Activated naive CD4-positive, alpha-beta T cell treated with anti-CD3 and anti-CD28 coated beads for 36 hours (primary cell): ENCODE results near the gene ALDH3A2. TPM values are rescaled to one million over a fixed set of nuclear protein-coding genes. Genes with fewer than 3 reads are reported as not detected.

ENCODE experiments used
- CTCF ChIA-PET: fragments of 350-600 bp; sonication (Branson Sonifier 250); formaldehyde crosslinking; loops from one replicate; lab custom pipeline; 2021; ENCODE audit warnings: antibody characterized with exemption; lab: Charles Lee
- DNase-seq: peaks from one replicate; pipeline ENCODE4 v3.0.0-alpha.2; 2020
- H3K27ac Mint-ChIP-seq: one replicate; pipeline ENCODE4 v1.8.0; 2021; ENCODE audit warnings: mild to moderate bottlenecking, mixed read lengths
- H3K27me3 Mint-ChIP-seq: one replicate; pipeline ENCODE4 v1.8.0; 2021; ENCODE audit warnings: low read depth, mixed read lengths
- H3K36me3 Mint-ChIP-seq: one replicate; pipeline ENCODE4 v1.8.0; 2021; ENCODE audit warnings: low read depth, mixed read lengths
- H3K4me1 Mint-ChIP-seq: one replicate; pipeline ENCODE4 v1.8.0; 2021; ENCODE audit warnings: low read depth, mixed read lengths
- H3K4me3 Mint-ChIP-seq: one replicate; pipeline ENCODE4 v1.8.0; 2021; ENCODE audit warnings: mild to moderate bottlenecking, moderate library complexity, mixed read lengths
- H3K9me3 Mint-ChIP-seq: one replicate; pipeline ENCODE4 v1.8.0; 2021; ENCODE audit warnings: mixed read lengths
- intact Hi-C: fragments of 100-400 bp; cut with micrococcal nuclease; formaldehyde crosslinking; loops from one replicate; pipeline ENCODE4 v1.15.1; 2023
- total RNA-seq, 2 experiments: library from RNA; stranded (reverse); gene quantifications; one replicate each; pipeline ENCODE4 v1.2.3, GENCODE V29; 2021

ALDH3A2 gene
- total RNA-seq, 2 experiments from 2014 or later: 21.0 to 22.3 TPM

GRCh38 chr17:19713462-19713861 lies 64.9 kb downstream of the ALDH3A2 start:
- Mint-ChIP-seq H3K27ac (no peak overlapping the region), H3K27me3 (no peaks in the 10 kb centered on the region), H3K4me3 (no peak overlapping the region), H3K4me1 (no peaks in the 10 kb centered on the region), H3K9me3 (no peaks in the 10 kb centered on the region), H3K36me3 (no peaks in the 10 kb centered on the region)
- intact Hi-C loops: no loop called here
- DNase-seq: no peak
- CTCF ChIA-PET: no interaction called here

GRCh38 chr17:19713901-19714361 lies 65.4 kb downstream of the ALDH3A2 start:
- CTCF ChIA-PET: interaction anchor here (1.1 kb wide), 1 partner anchor 53 kb away, joined by 3 read pairs; no protein-coding TSS in a partner anchor
- Mint-ChIP-seq H3K27ac (no peak overlapping the region), H3K4me1 (no peaks in the 10 kb centered on the region), H3K9me3 (no peaks in the 10 kb centered on the region), H3K4me3 (no peak overlapping the region), H3K27me3 (no peaks in the 10 kb centered on the region), H3K36me3 (no peaks in the 10 kb centered on the region)
- DNase-seq: no peak
- intact Hi-C loops: no loop called here

- DNase-seq: no peak
- intact Hi-C loops: no loop called here
- Mint-ChIP-seq H3K27ac (no peak overlapping the region), H3K27me3 (no peaks in the 10 kb centered on the region), H3K4me3 (no peak overlapping the region), H3K36me3 (no peaks in the 10 kb centered on the region), H3K9me3 (no peaks in the 10 kb centered on the region), H3K4me1 (no peaks in the 10 kb centered on the region)
- CTCF ChIA-PET: interaction anchor here (0.6 to 1.1 kb wide), 2 partner anchors 52 to 144 kb away, joined by 3 to 4 read pairs; no protein-coding TSS in a partner anchor
These were observed 66.2 kb downstream of the ALDH3A2 start for GRCh38 chr17:19714542-19715411.

GRCh38 chr17:19716108-19717030 lies 67.8 kb downstream of the ALDH3A2 start, which contains the start of gene SLC47A2:
Gene SLC47A2, minus strand, starts transcription at chr17:19716584. Its CDS starts 29 bp downstream, at chr17:19716555.
- no peaks in the 10 kb centered on the region for H3K9me3 Mint-ChIP-seq
- H3K27me3 Mint-ChIP-seq: no peaks in the 10 kb centered on the region
- no peak within 1 kb of the TSS for H3K4me3 Mint-ChIP-seq
- H3K27ac Mint-ChIP-seq: no peak within 1 kb of the TSS
- DNase-seq: no peak
- no peaks in the 10 kb centered on the region for H3K36me3 Mint-ChIP-seq
- intact Hi-C loops: no loop called here
- no peaks in the 10 kb centered on the region for H3K4me1 Mint-ChIP-seq
- CTCF ChIA-PET: no interaction called here

GRCh38 chr17:19717031-19717360 lies 68.4 kb downstream of the ALDH3A2 start:
- CTCF ChIA-PET: no interaction called here
- H3K36me3 Mint-ChIP-seq: no peaks in the 10 kb centered on the region
- H3K27me3 Mint-ChIP-seq: no peaks in the 10 kb centered on the region
- no peaks in the 10 kb centered on the region for H3K9me3 Mint-ChIP-seq
- H3K4me1 Mint-ChIP-seq: no peaks in the 10 kb centered on the region
- H3K27ac Mint-ChIP-seq: no peak overlapping the region
- DNase-seq: no peak
- intact Hi-C loops: no loop called here
- no peak overlapping the region for H3K4me3 Mint-ChIP-seq

- H3K27ac Mint-ChIP-seq: no peak overlapping the region
- no peak for DNase-seq
- H3K4me3 Mint-ChIP-seq: no peak overlapping the region
- CTCF ChIA-PET: interaction anchor here (0.6 kb wide), 1 partner anchor 214 kb away, joined by 3 read pairs; no protein-coding TSS in a partner anchor
- H3K4me1 Mint-ChIP-seq: no peaks in the 10 kb centered on the region
- no peaks in the 10 kb centered on the region for H3K36me3 Mint-ChIP-seq
- intact Hi-C loops: no loop called here
- H3K9me3 Mint-ChIP-seq: no peaks in the 10 kb centered on the region
- no peaks in the 10 kb centered on the region for H3K27me3 Mint-ChIP-seq
These were observed 68.9 kb downstream of the ALDH3A2 start for GRCh38 chr17:19717411-19717908.

- Mint-ChIP-seq H3K4me3 (no peak overlapping the region), H3K27me3 (no peaks in the 10 kb centered on the region), H3K4me1 (no peaks in the 10 kb centered on the region), H3K27ac (no peak overlapping the region), H3K36me3 (no peaks in the 10 kb centered on the region), H3K9me3 (no peaks in the 10 kb centered on the region)
- CTCF ChIA-PET: interaction anchor here (0.6 kb wide), 1 partner anchor 215 kb away, joined by 3 read pairs; no protein-coding TSS in a partner anchor
- intact Hi-C loops: no loop called here
- DNase-seq: no peak
These were observed 69.6 kb downstream of the ALDH3A2 start for GRCh38 chr17:19718041-19718612.

GRCh38 chr17:19718613-19719354 lies 70.2 kb downstream of the ALDH3A2 start:
- Mint-ChIP-seq H3K27ac (no peak overlapping the region), H3K4me1 (no peaks in the 10 kb centered on the region), H3K9me3 (no peaks in the 10 kb centered on the region), H3K27me3 (no peaks in the 10 kb centered on the region), H3K36me3 (no peaks in the 10 kb centered on the region), H3K4me3 (no peak overlapping the region)
- no peak for DNase-seq
- intact Hi-C loops: no loop called here
- CTCF ChIA-PET: interaction anchor here (1.1 to 1.3 kb wide), 2 partner anchors 9 to 25 kb away, joined by 3 to 4 read pairs; no protein-coding TSS in a partner anchor

- H3K4me3 Mint-ChIP-seq: no peak overlapping the region
- H3K27me3 Mint-ChIP-seq: no peaks in the 10 kb centered on the region
- H3K4me1 Mint-ChIP-seq: peaks cover 6% of the 10 kb centered on the region
- CTCF ChIA-PET: interaction anchor here (1.1 to 1.3 kb wide), 2 partner anchors 9 to 24 kb away, joined by 3 to 4 read pairs; no protein-coding TSS in a partner anchor
- no peaks in the 10 kb centered on the region for H3K9me3 Mint-ChIP-seq
- no peaks in the 10 kb centered on the region for H3K36me3 Mint-ChIP-seq
- intact Hi-C loops: loop anchor here (5.0 kb wide), 1 partner anchor 43 kb away; no protein-coding TSS in a partner anchor
- no peak overlapping the region for H3K27ac Mint-ChIP-seq
- DNase-seq: no peak
These were observed 71.0 kb downstream of the ALDH3A2 start for GRCh38 chr17:19719355-19720209.

- peaks cover 9% of the 10 kb centered on the region for H3K4me1 Mint-ChIP-seq
- H3K4me3 Mint-ChIP-seq: no peak overlapping the region
- intact Hi-C loops: loop anchor here (5.0 kb wide), 1 partner anchor 42 kb away; no protein-coding TSS in a partner anchor
- no peaks in the 10 kb centered on the region for H3K9me3 Mint-ChIP-seq
- no peak overlapping the region for H3K27ac Mint-ChIP-seq
- no peaks in the 10 kb centered on the region for H3K27me3 Mint-ChIP-seq
- CTCF ChIA-PET: no interaction called here
- H3K36me3 Mint-ChIP-seq: no peaks in the 10 kb centered on the region
- DNase-seq: no peak
These were observed 71.6 kb downstream of the ALDH3A2 start for GRCh38 chr17:19720210-19720475.
